Endodermal cell (in vitro differentiated cells): Measurements from ENCODE around the gene GRIPAP1. TPM values are rescaled to one million over a fixed set of nuclear protein-coding genes. Genes with fewer than 3 reads are reported as not detected.

ENCODE experiments used
- DNase-seq: peaks from one replicate; pipeline ENCODE4 v3.0.0-alpha.2; 2017
- H3K27ac ChIP-seq: 2 replicates; pipeline ENCODE4 v1.5.1; 2013; ENCODE audit warnings: mild to moderate bottlenecking, low read depth, low read length, moderate library complexity
- H3K27me3 ChIP-seq: 2 replicates; pipeline ENCODE4 v1.6.1; 2013; ENCODE audit warnings: mild to moderate bottlenecking, low read length, moderate library complexity; ENCODE audit not compliant: insufficient read depth, control insufficient read depth, poor library complexity, severe bottlenecking
- H3K36me3 ChIP-seq: 2 replicates; pipeline ENCODE4 v1.7.0; 2013; ENCODE audit warnings: mild to moderate bottlenecking, low read length, moderate library complexity; ENCODE audit not compliant: control insufficient read depth, insufficient read depth
- H3K4me1 ChIP-seq: one replicate; pipeline ENCODE4 v1.7.0; 2013; ENCODE audit warnings: low read length; ENCODE audit not compliant: control insufficient read depth, insufficient read depth
- H3K4me3 ChIP-seq: 2 replicates; pipeline ENCODE4 v1.5.1; 2013; ENCODE audit warnings: mild to moderate bottlenecking, low read length, moderate library complexity
- H3K9ac ChIP-seq: 2 replicates; pipeline ENCODE4 v1.6.1; 2013; ENCODE audit warnings: mild to moderate bottlenecking, low read length, moderate library complexity; ENCODE audit not compliant: poor library complexity, severe bottlenecking; ENCODE audit errors: extremely low read depth
- H3K9me3 ChIP-seq: 2 replicates; pipeline ENCODE4 v1.6.1; 2013; ENCODE audit warnings: mild to moderate bottlenecking, low read length, moderate library complexity; ENCODE audit not compliant: control insufficient read depth
- H3K27ac Mint-ChIP-seq: 2 replicates; pipeline ENCODE4 v1.8.0; 2020; ENCODE audit warnings: mixed read lengths
- H3K27me3 Mint-ChIP-seq: 2 replicates; pipeline ENCODE4 v1.8.0; 2021; ENCODE audit warnings: mild to moderate bottlenecking, mixed read lengths; ENCODE audit not compliant: insufficient read depth
- H3K36me3 Mint-ChIP-seq: 2 replicates; pipeline ENCODE4 v1.8.0; 2020; ENCODE audit warnings: low read depth, mixed read lengths
- H3K4me1 Mint-ChIP-seq: 2 replicates; pipeline ENCODE4 v1.8.0; 2020; ENCODE audit warnings: mixed read lengths
- H3K4me3 Mint-ChIP-seq: 2 replicates; pipeline ENCODE4 v1.8.0; 2020; ENCODE audit warnings: mild to moderate bottlenecking, moderate library complexity, mixed read lengths
- H3K9me3 Mint-ChIP-seq: 2 replicates; pipeline ENCODE4 v1.8.0; 2020; ENCODE audit warnings: mild to moderate bottlenecking, mixed read lengths
- CTCF ChIP-seq: fragments of 200-600 bp; sonication (generic); conservative IDR thresholded peaks from 2 replicates; pipeline ENCODE4 v1.5.0; 2021; ENCODE audit warnings: antibody characterized with exemption, mild to moderate bottlenecking
- WGBS, 2 experiments: methylation state at CpG; one replicate each; pipeline versions ENCODE4 v1.1.5 to v1.1.7; 2013; ENCODE audit warnings: missing lambda C conversion rate in 2 of 2, mixed read lengths in 1 of 2; ENCODE audit not compliant: insufficient coverage in 1 of 2, insufficient read length in 1 of 2; 5-methylcytosine and 5-hydroxymethylcytosine counted together
- total RNA-seq, 2 donors: library from RNA; stranded (reverse); fragmentation: NEBNext Ultra II Directional in 1 of 2; extraction: Animal tissue kit (Norgen Biotek cat#: 25700) in 1 of 2; gene quantifications; 2 replicates in 1 of 2; 3 replicates in 1 of 2; pipeline ENCODE4 v1.2.1, GENCODE V29; 2021

The GRIPAP1 gene
- total RNA-seq, 2 donors from 2014 or later: 55.9 to 63.1 TPM

GRCh38 chrX:49030283-49030682 lies 28.2 kb upstream of the GRIPAP1 start:
- no peak for DNase-seq
- H3K9me3 ChIP-seq: no peaks in the 10 kb centered on the region
- peaks cover 40% of the 10 kb centered on the region for H3K36me3 Mint-ChIP-seq
- peaks cover 59% of the 10 kb centered on the region for H3K9me3 Mint-ChIP-seq
- H3K36me3 ChIP-seq: peaks cover 11% of the 10 kb centered on the region
- no peaks in the 10 kb centered on the region for H3K27me3 Mint-ChIP-seq
- no peak for TF ChIP-seq CTCF
- no peak overlapping the region for H3K4me3 ChIP-seq
- H3K4me1 Mint-ChIP-seq: no peaks in the 10 kb centered on the region
- 97 to 100% methylated on average over 1 to 6 of the region's 6 CpGs for WGBS, 2 experiments
- H3K27me3 ChIP-seq: no peaks in the 10 kb centered on the region
- no peak overlapping the region for H3K27ac Mint-ChIP-seq
- H3K4me3 Mint-ChIP-seq: no peak overlapping the region
- no peaks in the 10 kb centered on the region for H3K4me1 ChIP-seq
- H3K9ac ChIP-seq: no peak overlapping the region
- H3K27ac ChIP-seq: no peak overlapping the region

GRCh38 chrX:49029876-49030275 lies 27.8 kb upstream of the GRIPAP1 start:
- Histone ChIP-seq H3K27ac (no peak overlapping the region), H3K27me3 (no peaks in the 10 kb centered on the region), H3K4me1 (no peaks in the 10 kb centered on the region), H3K36me3 (peaks cover 11% of the 10 kb centered on the region), H3K9ac (no peak overlapping the region), H3K4me3 (no peak overlapping the region), H3K9me3 (no peaks in the 10 kb centered on the region)
- Mint-ChIP-seq H3K27me3 (no peaks in the 10 kb centered on the region), H3K4me1 (no peaks in the 10 kb centered on the region), H3K27ac (no peak overlapping the region), H3K9me3 (peaks cover 59% of the 10 kb centered on the region), H3K4me3 (no peak overlapping the region), H3K36me3 (peaks cover 40% of the 10 kb centered on the region)
- 94% methylated on average over 6 of the region's 6 CpGs; no CpG with 5 or more reads in 1 of the 2 experiments for WGBS, 2 experiments
- TF ChIP-seq CTCF: no peak
- peak; percentile 84 for DNase-seq

DNA sequence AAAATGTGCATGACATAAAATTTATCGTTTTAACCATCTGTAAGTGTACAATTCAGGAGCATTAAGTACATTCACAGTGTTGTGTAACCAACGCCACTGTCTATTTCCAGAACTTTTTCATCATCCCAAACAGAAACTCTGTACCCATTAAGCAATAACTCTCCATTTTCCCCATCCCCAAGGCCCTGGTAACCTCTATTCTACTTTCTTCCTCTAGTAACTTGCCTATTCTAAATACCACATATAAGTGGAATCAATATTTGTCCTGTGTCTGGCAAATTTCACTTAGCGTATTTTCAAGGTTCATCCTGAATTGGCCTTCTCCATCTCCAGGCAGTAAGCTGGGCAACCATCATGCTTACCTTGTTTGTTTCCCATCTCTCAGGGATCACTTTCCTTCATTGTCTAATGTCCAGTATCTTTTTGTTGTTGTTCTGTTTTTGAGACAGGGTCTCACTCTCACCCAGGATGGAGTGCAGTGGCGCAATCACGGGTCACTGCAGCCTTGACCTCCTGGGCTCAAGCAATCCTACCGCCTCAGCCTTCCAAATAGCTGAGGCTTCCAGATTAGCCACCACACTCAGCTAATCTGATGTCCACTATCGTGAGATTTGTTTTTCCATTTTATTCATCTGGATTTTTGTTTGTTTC lies 17.7 kb upstream of the GRIPAP1 start:
- Histone ChIP-seq H3K9ac (no peak overlapping the region), H3K4me3 (no peak overlapping the region), H3K36me3 (no peaks in the 10 kb centered on the region), H3K27ac (no peak overlapping the region), H3K9me3 (no peaks in the 10 kb centered on the region), H3K27me3 (no peaks in the 10 kb centered on the region), H3K4me1 (no peaks in the 10 kb centered on the region)
- WGBS, 2 experiments: 84 to 95% methylated on average over 2 to 7 of the region's 7 CpGs
- no peaks in the 10 kb centered on the region for H3K4me1 Mint-ChIP-seq
- TF ChIP-seq CTCF: no peak
- no peak overlapping the region for H3K4me3 Mint-ChIP-seq
- H3K36me3 Mint-ChIP-seq: peaks cover 8% of the 10 kb centered on the region
- DNase-seq: no peak
- no peaks in the 10 kb centered on the region for H3K27me3 Mint-ChIP-seq
- H3K27ac Mint-ChIP-seq: no peak overlapping the region
- peaks cover 51% of the 10 kb centered on the region for H3K9me3 Mint-ChIP-seq
